Measurements from ENCODE around the gene ATP9A.
"Not testable (repeated sequence)": the region's sequence is repeated elsewhere in the genome, so short reads cannot be mapped to it uniquely, and the experiment has no call there.

The ATP9A gene

DNA sequence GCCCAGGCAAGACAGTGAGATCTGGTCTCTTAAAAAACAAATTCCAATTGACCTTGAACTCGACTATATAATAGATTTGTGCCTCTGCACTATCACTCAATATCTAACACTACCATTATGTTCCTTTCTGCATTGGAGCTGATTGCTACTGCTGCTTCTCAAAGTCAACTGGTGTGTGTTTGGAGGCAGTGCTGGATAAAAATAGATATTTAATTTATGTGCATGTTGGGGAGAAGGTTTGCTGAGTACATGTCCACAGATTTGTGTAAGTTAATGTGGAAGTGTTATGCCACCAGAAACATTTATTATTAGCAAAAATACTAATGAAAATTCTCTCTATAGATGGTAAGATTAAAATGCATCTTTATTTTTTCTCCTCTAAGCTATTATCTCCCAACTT lies 39.5 kb downstream of the ATP9A start:
- H3K27ac ChIP-seq: no peak overlapping the region
- TF ChIP-seq, protein P1, sequence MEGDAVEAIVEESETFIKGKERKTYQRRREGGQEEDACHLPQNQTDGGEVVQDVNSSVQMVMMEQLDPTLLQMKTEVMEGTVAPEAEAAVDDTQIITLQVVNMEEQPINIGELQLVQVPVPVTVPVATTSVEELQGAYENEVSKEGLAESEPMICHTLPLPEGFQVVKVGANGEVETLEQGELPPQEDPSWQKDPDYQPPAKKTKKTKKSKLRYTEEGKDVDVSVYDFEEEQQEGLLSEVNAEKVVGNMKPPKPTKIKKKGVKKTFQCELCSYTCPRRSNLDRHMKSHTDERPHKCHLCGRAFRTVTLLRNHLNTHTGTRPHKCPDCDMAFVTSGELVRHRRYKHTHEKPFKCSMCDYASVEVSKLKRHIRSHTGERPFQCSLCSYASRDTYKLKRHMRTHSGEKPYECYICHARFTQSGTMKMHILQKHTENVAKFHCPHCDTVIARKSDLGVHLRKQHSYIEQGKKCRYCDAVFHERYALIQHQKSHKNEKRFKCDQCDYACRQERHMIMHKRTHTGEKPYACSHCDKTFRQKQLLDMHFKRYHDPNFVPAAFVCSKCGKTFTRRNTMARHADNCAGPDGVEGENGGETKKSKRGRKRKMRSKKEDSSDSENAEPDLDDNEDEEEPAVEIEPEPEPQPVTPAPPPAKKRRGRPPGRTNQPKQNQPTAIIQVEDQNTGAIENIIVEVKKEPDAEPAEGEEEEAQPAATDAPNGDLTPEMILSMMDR (conservative IDR thresholded peaks at IDR 0.05): no peak

DNA sequence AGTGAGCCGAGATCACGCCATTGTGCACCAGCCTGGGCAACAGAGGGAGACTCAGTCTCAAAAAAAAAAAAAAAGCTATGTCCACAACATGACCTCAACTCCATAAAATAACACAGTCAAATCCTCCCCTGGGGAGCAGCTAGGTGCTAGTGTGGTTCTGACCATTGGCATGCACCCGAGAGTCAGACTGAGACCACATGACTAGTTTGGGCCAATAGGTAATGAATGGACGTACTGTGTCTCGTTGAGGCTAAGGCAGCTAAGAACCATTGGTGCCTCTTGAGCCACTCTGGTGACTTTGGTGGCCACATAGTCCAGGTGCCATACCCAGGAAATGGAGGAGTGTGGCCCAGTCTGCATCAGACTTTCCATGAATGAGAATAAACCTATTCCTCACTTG lies 40.3 kb downstream of the ATP9A start:
- TF ChIP-seq, protein P1 (conservative IDR thresholded peaks at IDR 0.05): no peak
- no peak overlapping the region for H3K27ac ChIP-seq

DNA sequence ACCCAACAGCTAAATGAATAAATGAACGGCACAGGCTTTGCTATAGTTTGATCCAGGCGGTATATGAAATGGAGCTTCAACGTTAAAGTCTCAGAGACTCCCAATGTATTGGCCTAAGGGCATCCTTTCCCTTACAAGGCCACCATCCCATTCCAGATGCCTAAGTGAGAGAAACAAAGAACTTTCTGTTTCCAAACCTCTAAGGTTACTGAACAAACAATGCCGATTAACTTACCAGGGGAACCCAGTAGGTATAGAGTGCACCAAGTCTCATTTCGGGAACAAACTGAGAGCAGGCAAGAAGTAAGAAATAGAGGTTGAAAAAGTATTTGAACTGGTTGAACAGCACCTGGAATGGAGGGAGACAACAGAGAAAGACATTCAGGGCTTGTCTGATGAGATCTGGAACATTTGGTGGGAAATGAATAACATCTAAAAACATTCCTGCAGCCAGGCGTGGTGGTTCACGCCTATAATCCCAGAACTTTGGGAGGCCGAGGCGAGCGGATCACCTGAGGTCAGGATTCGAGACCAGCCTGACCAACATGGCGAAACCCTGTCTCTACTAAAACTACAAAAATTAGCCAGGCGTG lies 42.5 kb downstream of the ATP9A start:
- H3K27ac ChIP-seq: no peak overlapping the region
- TF ChIP-seq, protein P1 (conservative IDR thresholded peaks at IDR 0.05): no peak

DNA sequence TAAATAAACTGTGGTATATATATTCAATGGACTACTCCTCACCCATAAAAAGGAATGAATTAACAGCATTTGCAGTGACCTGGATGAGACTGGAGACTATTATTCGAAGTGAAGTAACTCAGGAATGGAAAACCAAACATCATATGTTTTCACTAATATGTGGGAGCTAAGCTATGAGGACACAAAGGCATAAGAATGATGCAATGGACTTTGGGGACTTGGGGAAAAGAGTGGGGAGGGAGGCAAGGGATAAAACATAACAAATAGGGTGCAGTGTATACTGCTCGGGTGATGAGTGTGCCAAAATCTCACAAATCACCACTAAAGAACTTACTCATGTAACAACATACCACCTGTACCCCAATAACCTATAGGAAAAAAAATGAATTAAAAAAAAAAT lies 45.2 kb downstream of the ATP9A start:
- H3K27ac ChIP-seq: not testable (repeated sequence)

DNA sequence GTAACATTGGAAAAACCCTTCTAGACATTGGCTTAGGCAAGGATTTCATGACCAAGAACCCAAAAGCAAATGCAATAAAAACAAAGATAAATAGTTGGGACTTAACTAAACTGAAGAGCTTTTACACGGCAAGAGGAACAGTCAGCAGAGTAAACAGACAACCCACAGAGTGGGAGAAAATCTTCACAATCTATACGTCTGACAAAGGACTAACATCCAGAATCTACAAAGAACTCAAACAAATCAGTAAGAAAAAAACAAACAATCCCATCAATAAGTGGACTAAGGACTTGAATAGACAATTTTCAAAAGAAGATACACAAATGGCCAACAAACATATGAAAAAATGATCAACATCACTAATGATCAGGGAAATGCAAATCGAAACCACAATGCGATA lies 45.9 kb downstream of the ATP9A start:
- not testable (repeated sequence) for H3K27ac ChIP-seq

DNA sequence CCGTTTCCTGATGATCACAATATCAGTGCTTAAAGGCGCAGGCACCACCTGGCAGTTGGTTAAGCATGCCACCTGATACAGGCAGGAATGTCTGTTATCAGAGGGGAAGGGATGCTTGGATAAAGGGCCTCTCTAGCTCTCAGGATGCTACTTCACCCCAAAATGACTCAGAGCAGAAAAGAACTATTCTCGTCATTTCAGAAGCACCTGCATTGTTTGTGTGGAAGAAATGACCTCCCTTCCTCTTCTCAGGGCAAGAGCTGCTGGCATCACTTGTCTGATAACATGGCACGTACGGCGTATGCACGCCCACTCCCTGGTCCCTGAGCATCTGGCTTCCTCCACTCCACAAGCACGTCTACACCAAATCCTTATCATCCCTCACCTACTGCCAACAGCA lies 47.3 kb downstream of the ATP9A start:
- no peak overlapping the region for H3K27ac ChIP-seq
- TF ChIP-seq, protein P1 (conservative IDR thresholded peaks at IDR 0.05): no peak

DNA sequence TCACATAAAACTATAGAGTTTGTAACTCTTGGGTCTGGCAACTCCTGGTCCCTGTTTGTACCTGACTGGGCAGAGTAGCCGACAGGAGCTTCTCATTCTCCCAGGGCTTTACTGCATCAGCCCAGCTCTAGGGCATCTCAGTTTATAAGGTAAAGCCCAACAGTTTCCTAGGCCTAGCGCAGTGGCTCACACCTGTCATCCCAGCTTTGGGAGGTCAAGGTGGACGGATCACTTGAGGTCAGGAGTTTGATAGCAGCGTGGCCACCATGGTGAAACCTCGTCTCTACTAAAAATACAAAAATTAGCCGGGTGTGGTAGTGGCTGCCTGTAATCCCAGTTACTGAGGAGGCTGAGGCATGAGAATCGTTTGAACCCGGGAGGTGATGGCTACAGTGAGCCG lies 47.8 kb downstream of the ATP9A start:
- no peak overlapping the region for H3K27ac ChIP-seq
- TF ChIP-seq, protein P1 (conservative IDR thresholded peaks at IDR 0.05): no peak

DNA sequence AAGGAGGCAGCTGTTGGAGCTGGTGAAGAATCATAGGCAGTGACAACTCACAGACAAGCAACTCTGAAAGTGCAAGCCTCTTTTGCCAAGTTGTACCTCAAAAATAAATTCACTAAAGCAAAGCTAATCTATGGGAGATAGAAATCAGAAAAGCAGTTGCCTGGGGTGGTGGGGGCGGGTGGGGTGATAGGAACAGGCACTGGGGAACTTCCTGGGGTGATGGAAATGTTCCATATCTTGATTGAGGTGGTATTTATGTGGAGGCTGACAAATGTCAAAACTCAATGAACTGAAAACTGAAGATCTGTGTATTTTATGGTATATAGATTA lies 52.4 kb downstream of the ATP9A start:
- peak overlapping the region; percentile 70 for H3K27ac ChIP-seq
- TF ChIP-seq, protein P1 (conservative IDR thresholded peaks at IDR 0.05): no peak

All from VCaP (cell line).